ENCODE results near the gene PCDH15. TPM values are rescaled to one million over a fixed set of nuclear protein-coding genes. Genes with fewer than 3 reads are reported as not detected.

The PCDH15 gene
- total RNA-seq, 1 donor from 2014 or later: not detected

GRCh38 chr10:54710918-54711317, 90.1 kb downstream of the PCDH15 start:
- Mint-ChIP-seq H3K4me1 (no peaks in the 10 kb centered on the region), H3K4me3 (no peak overlapping the region), H3K9me3 (peaks cover 6% of the 10 kb centered on the region), H3K36me3 (ENCODE audit: low read depth) (no peaks in the 10 kb centered on the region), H3K27me3 (no peaks in the 10 kb centered on the region), H3K27ac (no peak overlapping the region)
- ChIA-PET CTCF (no interaction called here), POLR2A (no interaction called here)
- intact Hi-C loops (cut with micrococcal nuclease): no loop called here
- ATAC-seq (ENCODE audit: low read depth) (no peak), DNase-seq (no peak)
- no peak for TF ChIP-seq CTCF (IDR thresholded peaks at IDR 0.05)

DNA sequence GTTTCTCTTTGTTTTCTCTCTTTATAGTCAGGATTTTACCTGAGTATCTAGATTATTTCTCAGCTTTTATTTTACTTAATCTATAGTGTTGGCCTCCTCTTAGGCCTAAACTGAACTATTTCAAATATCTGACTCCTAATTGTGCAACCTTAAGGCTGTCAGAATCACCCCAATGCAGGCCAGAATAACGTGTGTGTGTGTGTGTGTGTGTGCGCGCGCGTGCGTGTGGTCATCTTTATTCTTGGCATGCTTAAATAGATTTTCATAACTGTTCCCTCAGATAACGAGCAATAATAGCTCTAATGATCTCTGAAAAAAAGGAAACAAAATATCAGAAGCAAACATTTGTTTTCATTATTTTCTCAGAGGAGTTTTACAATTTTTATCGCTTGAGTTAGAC, 92.4 kb downstream of the PCDH15 start:
- ChIA-PET POLR2A (no interaction called here), CTCF (no interaction called here)
- Mint-ChIP-seq H3K36me3 (ENCODE audit: low read depth) (no peaks in the 10 kb centered on the region), H3K27ac (no peak overlapping the region), H3K4me3 (no peak overlapping the region), H3K27me3 (no peaks in the 10 kb centered on the region), H3K4me1 (no peaks in the 10 kb centered on the region), H3K9me3 (peaks cover 6% of the 10 kb centered on the region)
- TF ChIP-seq CTCF (IDR thresholded peaks at IDR 0.05): no peak
- intact Hi-C loops (cut with micrococcal nuclease): no loop called here
- ATAC-seq (ENCODE audit: low read depth): no peak
- no peak for DNase-seq

GRCh38 chr10:54708021-54708420, 93.0 kb downstream of the PCDH15 start:
- DNase-seq (no peak), ATAC-seq (ENCODE audit: low read depth) (no peak)
- Mint-ChIP-seq H3K4me3 (no peak overlapping the region), H3K36me3 (ENCODE audit: low read depth) (no peaks in the 10 kb centered on the region), H3K4me1 (no peaks in the 10 kb centered on the region), H3K27me3 (no peaks in the 10 kb centered on the region), H3K27ac (no peak overlapping the region), H3K9me3 (peaks cover 6% of the 10 kb centered on the region)
- ChIA-PET POLR2A (no interaction called here), CTCF (no interaction called here)
- intact Hi-C loops (cut with micrococcal nuclease): no loop called here
- no peak for TF ChIP-seq CTCF (IDR thresholded peaks at IDR 0.05)

GRCh38 chr10:54702583-54703485, 98.2 kb downstream of the PCDH15 start:
- intact Hi-C loops (cut with micrococcal nuclease): no loop called here
- ChIA-PET POLR2A (no interaction called here), CTCF (no interaction called here)
- Mint-ChIP-seq H3K36me3 (ENCODE audit: low read depth) (no peaks in the 10 kb centered on the region), H3K27ac (no peak overlapping the region), H3K27me3 (no peaks in the 10 kb centered on the region), H3K9me3 (peaks cover 11% of the 10 kb centered on the region), H3K4me1 (no peaks in the 10 kb centered on the region), H3K4me3 (no peak overlapping the region)
- ATAC-seq (ENCODE audit: low read depth): no peak
- DNase-seq: no peak
- no peak for TF ChIP-seq CTCF (IDR thresholded peaks at IDR 0.05)

GRCh38 chr10:54691331-54691730, 109.7 kb downstream of the PCDH15 start:
- H3K27me3 Mint-ChIP-seq: no peaks in the 10 kb centered on the region
- no peak overlapping the region for H3K27ac Mint-ChIP-seq
- ChIA-PET POLR2A (no interaction called here), CTCF (no interaction called here)
- no peaks in the 10 kb centered on the region for H3K36me3 Mint-ChIP-seq (ENCODE audit: low read depth)
- no peak for ATAC-seq (ENCODE audit: low read depth)
- no peak overlapping the region for H3K4me3 Mint-ChIP-seq
- intact Hi-C loops (cut with micrococcal nuclease): no loop called here
- DNase-seq: no peak
- H3K9me3 Mint-ChIP-seq: no peaks in the 10 kb centered on the region
- no peaks in the 10 kb centered on the region for H3K4me1 Mint-ChIP-seq
- TF ChIP-seq CTCF (IDR thresholded peaks at IDR 0.05): no peak
